GM19025 (cell line): ENCODE data around the gene NRXN3.

Experiments
- ATAC-seq: cut with Tn5 transposase; IDR thresholded peaks from one replicate; pipeline ENCODE4 v1.9.1; 2021; ENCODE audit warnings: mild to moderate bottlenecking, low read depth, moderate library complexity; ENCODE audit not compliant: unreplicated experiment

Gene NRXN3

GRCh38 chr14:79415726-79416125 lies 1245.6 kb downstream of the NRXN3 start:
- ATAC-seq, result no peak

GRCh38 chr14:79417961-79418360 lies 1247.8 kb downstream of the NRXN3 start:
- no peak for ATAC-seq

GRCh38 chr14:79418649-79419415 lies 1248.7 kb downstream of the NRXN3 start:
- no peak for ATAC-seq

- no peak for ATAC-seq
Observed at GRCh38 chr14:79419571-79420327, 1249.6 kb downstream of the NRXN3 start.

- no peak for ATAC-seq
Observed at GRCh38 chr14:79420725-79421124, 1250.6 kb downstream of the NRXN3 start.

- ATAC-seq, result no peak
Observed at GRCh38 chr14:79421811-79422210, 1251.6 kb downstream of the NRXN3 start.

- no peak for ATAC-seq
Observed at GRCh38 chr14:79424462-79424861, 1254.3 kb downstream of the NRXN3 start.

- no peak for ATAC-seq
Observed at GRCh38 chr14:79426103-79426755, 1256.1 kb downstream of the NRXN3 start.

GRCh38 chr14:79432640-79433039 lies 1262.5 kb downstream of the NRXN3 start:
- ATAC-seq, result no peak

- ATAC-seq, result no peak
Observed at GRCh38 chr14:79436335-79436734, 1266.2 kb downstream of the NRXN3 start.

- no peak for ATAC-seq
Observed at GRCh38 chr14:79437951-79438350, 1267.8 kb downstream of the NRXN3 start.

GRCh38 chr14:79438696-79439342 lies 1268.6 kb downstream of the NRXN3 start:
- ATAC-seq, result no peak

GRCh38 chr14:79442786-79443185 lies 1272.6 kb downstream of the NRXN3 start:
- ATAC-seq, result no peak

GRCh38 chr14:79443602-79444001 lies 1273.4 kb downstream of the NRXN3 start:
- ATAC-seq, result no peak

- no peak for ATAC-seq
Observed at GRCh38 chr14:79448960-79449359, 1278.8 kb downstream of the NRXN3 start.

- ATAC-seq, result no peak
Observed at GRCh38 chr14:79451601-79452000, 1281.4 kb downstream of the NRXN3 start.

- ATAC-seq, result no peak
Observed at GRCh38 chr14:79453276-79453675, 1283.1 kb downstream of the NRXN3 start.

- ATAC-seq, result no peak
Observed at GRCh38 chr14:79464468-79464867, 1294.3 kb downstream of the NRXN3 start.

- no peak for ATAC-seq
Observed at GRCh38 chr14:79465651-79466050, 1295.5 kb downstream of the NRXN3 start.

- ATAC-seq, result no peak
Observed at GRCh38 chr14:79466938-79467527, 1296.9 kb downstream of the NRXN3 start.
